GM10266 (cell line): Measurements from ENCODE around the gene PHETA1.
A peak's percentile ranks its signal among the peaks of the same experiment; 100 is the strongest.

Experiments used
- DNase-seq: peaks from one replicate; pipeline ENCODE4 v3.0.0; 2012; ENCODE audit errors: extremely low spot score
- CTCF ChIP-seq: IDR thresholded peaks from 2 replicates; pipeline ENCODE4 v1.5.1; 2012; ENCODE audit warnings: mild to moderate bottlenecking, low read depth; ENCODE audit not compliant: control insufficient read depth, insufficient read depth; ENCODE audit errors: missing control alignments

PHETA1 gene

DNA sequence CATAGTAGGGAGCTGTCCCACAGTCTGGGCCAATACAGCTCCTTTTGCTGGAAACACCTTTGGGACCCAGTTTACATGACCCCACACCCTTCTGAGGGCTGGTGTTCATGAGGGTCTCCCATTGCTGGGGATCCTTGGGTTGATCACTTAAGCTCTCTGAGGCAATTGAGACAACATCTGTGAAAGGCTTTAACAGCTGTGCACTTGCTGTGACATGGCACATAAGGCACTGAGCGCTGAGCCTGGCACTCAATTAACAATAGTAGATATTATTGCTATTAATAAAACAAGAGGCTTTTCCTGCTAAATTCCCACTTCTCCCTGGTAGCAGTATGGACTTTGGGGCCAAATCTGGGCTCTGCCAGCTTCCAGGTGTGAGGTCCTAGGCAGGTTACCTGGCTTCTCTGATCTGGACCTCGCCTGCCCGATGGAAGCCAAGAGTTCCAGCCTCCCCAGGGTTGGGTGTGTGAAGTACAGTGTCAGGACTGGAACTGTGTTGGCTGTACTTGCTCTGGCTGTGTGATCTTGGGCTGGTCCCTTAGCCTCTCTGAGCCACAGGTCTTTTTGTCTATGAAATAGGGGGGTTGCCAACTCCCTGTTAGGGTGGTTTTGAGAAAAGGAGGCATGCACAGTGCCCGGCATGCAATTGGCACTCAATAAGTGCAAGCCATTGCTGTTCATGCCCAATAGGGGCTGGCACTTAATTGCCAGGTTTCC, 39.9 kb upstream of the PHETA1 start:
- DNase-seq = no peak
- no peak for TF ChIP-seq CTCF

DNA sequence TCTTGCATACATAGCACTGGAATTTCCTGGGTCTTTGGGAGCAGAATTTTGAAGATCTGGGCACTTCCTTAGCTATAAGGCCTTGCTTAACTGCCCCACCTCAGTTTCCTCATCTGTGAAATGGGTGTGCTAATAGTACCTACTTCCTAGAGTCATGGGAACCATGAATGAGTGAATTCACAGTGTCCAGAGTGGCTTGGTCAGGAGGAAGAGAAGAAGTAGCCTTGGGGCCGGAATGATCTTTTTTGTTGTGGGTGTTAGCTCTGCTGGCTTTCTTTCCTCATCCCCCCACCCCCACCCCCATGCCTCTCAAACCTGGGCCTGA, 39.2 kb upstream of the PHETA1 start:
- no peak for DNase-seq
- TF ChIP-seq CTCF = no peak

GRCh38 chr12:111407377-111408115, 38.7 kb upstream of the PHETA1 start:
- DNase-seq = no peak
- TF ChIP-seq CTCF = no peak

DNA sequence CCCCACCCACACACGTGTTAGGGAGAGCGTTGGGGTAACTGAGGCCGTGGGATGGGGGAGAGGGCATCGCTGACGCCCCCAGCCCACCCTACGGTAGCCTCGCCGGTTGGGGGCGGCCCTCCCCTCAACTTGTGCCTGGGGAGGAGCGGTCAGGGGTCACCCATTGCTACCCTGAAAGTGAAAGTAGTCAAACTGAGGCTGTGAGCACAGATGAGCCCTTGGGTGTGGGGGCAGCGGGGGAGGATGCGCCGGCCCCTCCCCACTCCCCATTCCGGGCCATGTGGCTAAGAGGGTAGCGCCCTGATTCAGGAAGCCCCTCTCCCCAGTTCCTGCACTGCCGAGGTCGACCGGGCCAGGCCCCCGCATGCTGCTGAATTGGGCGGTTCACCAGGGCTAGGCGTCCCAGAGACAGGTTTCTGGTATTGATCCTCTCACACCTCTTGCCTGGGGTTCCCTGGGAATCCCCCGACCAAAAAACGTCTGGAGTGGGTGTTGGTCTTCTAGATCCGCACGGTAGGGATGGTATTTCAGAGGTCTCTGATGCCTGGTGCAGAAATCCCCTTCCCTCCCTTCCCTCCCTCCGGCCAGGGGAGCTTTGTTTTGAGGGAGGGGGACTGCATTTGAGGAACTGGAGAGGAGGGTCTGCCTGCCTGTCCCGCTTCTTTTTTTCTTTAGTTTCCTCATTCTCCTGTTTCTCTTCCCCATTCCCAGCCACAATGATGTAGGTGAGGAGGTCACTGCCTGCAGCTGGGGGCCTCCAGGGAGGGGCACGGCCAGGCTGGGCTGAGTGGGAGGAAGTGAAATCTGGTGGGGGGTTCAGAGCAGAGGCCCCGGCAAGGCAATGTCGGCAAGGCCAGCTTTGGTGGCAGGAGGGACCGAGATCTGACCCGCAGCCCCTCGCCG, 37.8 kb upstream of the PHETA1 start:
- peak; percentile 65 for DNase-seq

DNA sequence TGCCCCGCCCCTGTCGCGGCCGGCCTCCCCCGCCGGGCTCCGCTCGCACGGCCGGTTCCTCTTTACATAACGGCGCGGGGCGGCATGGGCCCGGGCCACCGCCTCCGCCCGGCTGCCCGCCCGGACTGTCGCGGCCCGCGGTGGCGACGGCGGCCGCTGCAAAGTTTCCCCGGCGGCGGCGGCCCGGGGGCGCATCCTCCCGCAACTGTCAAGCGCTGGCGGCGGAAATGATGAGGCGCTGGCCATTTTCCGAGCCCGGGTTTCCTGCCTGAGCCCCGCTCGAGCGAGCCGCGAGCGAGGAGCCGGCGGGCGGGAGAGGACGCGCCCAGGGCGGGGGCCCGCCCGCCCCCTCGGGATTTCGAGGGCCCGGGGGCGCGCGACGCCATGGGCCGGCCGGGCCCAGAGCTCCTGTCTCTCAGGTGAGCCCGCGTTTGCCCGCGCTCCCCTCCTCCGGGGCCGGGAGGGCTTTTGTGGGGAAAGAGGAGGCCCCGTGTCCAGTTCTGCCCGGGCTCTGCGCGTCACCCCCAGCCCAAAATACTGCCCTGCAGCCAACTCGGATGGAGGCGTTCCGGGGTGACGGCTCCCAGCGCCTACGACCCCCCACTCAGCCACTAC, 37.1 kb upstream of the PHETA1 start, which contains the start of gene SH2B3:
TSS of gene SH2B3 (plus strand) at position 65 of the 615 bp plus-strand sequence. CDS start 12,223 bp downstream, outside the sequence.
- TF ChIP-seq CTCF = no peak
- DNase-seq = no peak

More for the DNA sequence above, 37.8 kb upstream of the PHETA1 start:
- TF ChIP-seq CTCF = no peak

DNA sequence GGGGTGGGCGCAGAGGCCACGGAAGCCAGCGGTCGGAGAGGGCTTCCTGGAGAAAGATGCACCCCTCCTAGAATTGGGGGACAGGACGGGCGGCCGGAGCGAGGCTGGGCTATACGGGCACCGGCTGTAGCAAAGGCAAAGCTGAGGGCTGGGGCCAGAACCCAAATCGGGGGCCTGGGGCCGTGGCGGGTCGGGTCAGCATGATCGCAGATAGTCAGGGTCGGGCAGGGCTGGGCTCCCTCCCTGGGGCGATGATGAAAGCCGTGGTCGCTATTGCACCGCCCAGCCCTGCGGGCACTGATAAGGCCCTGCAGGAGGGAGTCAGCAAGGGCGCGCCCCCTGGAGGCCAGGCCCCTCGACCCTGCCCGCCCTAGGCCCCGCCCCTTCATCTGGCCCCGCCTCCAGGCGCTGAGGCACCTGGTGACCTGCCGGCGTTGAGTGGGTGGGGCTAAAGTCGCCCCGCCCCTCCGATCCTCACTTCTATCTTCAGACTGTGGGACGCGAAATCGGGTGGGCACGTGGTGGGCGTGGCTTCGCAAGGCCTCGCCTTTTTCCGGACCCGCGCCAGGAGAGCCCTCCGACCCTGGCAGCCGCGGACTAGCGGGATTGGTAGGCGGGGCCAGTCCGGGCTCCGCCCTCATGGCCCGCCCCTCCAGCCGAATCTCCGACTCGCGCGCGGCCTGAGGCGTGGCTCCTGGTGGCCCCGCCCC, 36.4 kb upstream of the PHETA1 start:
- DNase-seq = peak; percentile 98

More for the DNA sequence above, 36.4 kb upstream of the PHETA1 start:
- TF ChIP-seq CTCF = peak; percentile 70
